Measurements from ENCODE around the gene DEFB110. TPM values are rescaled to one million over a fixed set of nuclear protein-coding genes. Genes with fewer than 3 reads are reported as not detected.
A peak's percentile ranks its signal among the peaks of the same experiment; 100 is the strongest.

Gene DEFB110
- not detected for total RNA-seq
- polyA plus RNA-seq, result not detected
- long read RNA-seq, donor 1, result 0 reads
- long read RNA-seq, donor 2, result 0 reads
- long read RNA-seq, donor 3, result 0 reads
- long read RNA-seq, donor 4, result 0 reads
- long read RNA-seq, donor 5, result 0 reads
- long read RNA-seq, donor 6, result 0 reads
- long read RNA-seq, donor 7, result 0 reads
- long read RNA-seq, donor 8, result 0 reads
- long read RNA-seq, donor 9, result 0 reads
- long read RNA-seq, donor 10, result 0 reads

DNA sequence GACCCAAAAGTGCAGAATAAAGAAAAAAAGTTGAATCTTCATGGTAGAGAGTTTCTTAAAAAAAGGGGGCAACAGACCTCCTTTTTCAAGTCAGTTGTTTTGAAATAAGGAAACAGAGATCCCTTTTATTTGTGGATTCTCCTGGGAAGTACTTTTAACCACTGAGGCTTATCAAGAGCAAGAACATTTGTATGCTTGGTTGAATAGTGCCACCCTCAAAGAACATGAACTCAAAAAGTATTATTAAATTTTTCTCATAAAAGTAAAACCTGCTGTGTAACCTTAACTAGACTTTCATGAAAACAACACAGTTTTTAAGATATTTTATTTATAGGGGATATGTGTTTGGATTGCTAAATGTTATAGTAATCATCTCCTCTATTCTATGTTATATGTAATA lies at the start of gene DEFB110:
Gene DEFB110 (minus strand): TSS at position 101 of the 400 bp plus-strand sequence. CDS start 59 bp downstream, at position 42.
- Histone ChIP-seq H3K4me3 (no peak within 1 kb of the TSS), H3K4me1 (replicated peaks in 1 of 2) (no peaks in the 10 kb centered on the region), H3K9me3 (replicated peaks in 1 of 3) (no peaks in the 10 kb centered on the region), H3K36me3 (replicated peaks in 1 of 2) (no peaks in the 10 kb centered on the region), H3K27ac (no peak within 1 kb of the TSS), H3K27me3 (no peaks in the 10 kb centered on the region)
- intact Hi-C loops (cut with DNase I), result no loop called here
- TF ChIP-seq, protein P1, sequence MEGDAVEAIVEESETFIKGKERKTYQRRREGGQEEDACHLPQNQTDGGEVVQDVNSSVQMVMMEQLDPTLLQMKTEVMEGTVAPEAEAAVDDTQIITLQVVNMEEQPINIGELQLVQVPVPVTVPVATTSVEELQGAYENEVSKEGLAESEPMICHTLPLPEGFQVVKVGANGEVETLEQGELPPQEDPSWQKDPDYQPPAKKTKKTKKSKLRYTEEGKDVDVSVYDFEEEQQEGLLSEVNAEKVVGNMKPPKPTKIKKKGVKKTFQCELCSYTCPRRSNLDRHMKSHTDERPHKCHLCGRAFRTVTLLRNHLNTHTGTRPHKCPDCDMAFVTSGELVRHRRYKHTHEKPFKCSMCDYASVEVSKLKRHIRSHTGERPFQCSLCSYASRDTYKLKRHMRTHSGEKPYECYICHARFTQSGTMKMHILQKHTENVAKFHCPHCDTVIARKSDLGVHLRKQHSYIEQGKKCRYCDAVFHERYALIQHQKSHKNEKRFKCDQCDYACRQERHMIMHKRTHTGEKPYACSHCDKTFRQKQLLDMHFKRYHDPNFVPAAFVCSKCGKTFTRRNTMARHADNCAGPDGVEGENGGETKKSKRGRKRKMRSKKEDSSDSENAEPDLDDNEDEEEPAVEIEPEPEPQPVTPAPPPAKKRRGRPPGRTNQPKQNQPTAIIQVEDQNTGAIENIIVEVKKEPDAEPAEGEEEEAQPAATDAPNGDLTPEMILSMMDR (IDR thresholded peaks at IDR 0.05), result no peak
- TF ChIP-seq POLR2A (IDR thresholded peaks at IDR 0.05), result no peak
- DNase-seq, result no peak

DNA sequence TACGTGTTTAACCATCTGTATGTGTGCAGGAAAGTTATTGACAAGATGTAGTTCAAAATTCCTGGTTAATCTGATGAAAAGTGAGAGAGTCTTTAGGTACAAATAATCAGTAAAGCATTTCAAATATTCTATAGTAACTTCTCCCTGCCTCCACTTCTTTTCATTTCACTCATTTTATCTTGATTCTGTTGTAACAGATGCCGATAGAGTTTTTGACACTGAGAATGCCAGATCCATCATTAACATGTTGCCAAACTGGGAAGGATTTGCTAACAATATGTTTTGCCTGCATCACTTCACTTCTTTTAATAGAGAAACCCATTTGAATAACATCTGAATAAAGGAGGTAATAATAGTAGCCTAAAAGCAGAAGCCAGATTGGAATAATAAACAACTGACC lies 48.3 kb upstream of the DEFB110 start:
- H3K36me3 ChIP-seq (replicated peaks in 1 of 2), result no peaks in the 10 kb centered on the region
- no peaks in the 10 kb centered on the region for H3K9me3 ChIP-seq (replicated peaks in 1 of 3)
- DNase-seq, result no peak
- H3K27me3 ChIP-seq, result no peaks in the 10 kb centered on the region
- no peak overlapping the region for H3K4me3 ChIP-seq
- H3K27ac ChIP-seq, result no peak overlapping the region
- no peaks in the 10 kb centered on the region for H3K4me1 ChIP-seq (replicated peaks in 1 of 2)
- intact Hi-C loops (cut with DNase I), result no loop called here
- TF ChIP-seq POLR2A (IDR thresholded peaks at IDR 0.05), result no peak
- TF ChIP-seq, protein P1 (IDR thresholded peaks at IDR 0.05), result no peak
- WGBS, 4 donors, result 84 to 94% (median 87%) methylated on average over 2 of the region's 2 CpGs

DNA sequence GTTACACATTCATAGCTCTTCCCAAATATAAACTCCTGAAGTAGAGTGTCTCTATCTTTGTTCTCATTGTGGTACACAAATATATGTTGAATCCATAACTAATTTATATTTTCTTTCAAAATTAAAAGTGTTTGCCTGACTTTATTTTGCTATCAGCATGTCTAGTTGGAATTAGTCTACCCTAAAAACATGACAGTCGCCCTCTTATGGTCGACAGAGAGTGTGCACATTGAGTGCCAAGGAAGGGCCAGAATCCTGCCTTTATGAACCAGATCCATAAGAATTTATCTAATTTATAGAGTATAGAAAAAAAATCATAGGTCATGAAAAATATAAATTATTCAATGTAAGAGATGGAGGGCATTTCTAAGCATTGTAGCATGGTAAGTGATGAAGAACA lies 40.3 kb upstream of the DEFB110 start:
- TF ChIP-seq, protein P1 (IDR thresholded peaks at IDR 0.05), result no peak
- no peak for TF ChIP-seq POLR2A (IDR thresholded peaks at IDR 0.05)

DNA sequence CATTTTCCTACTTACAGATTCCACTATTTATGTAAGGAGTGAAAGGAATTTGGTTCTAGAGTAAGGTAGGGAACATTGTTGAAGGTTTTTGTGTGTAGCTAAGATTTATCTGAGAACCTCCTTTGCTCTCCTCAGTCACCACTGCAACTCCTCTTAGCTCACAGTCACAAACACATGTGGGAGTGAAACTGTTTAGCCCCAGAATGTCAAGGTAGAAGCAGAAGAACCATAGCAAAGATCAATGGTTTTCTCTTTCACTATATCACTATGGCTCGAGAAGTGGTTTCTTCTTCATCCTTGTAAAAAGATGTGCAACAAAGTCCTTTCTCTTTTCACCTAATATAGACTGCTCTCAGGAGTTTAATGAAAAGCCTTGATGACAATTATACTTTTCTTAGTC lies 34.4 kb upstream of the DEFB110 start:
- TF ChIP-seq, protein P1 (IDR thresholded peaks at IDR 0.05), result no peak
- no peak for TF ChIP-seq POLR2A (IDR thresholded peaks at IDR 0.05)
- 69 to 85% (median 81%) methylated on average over 1 of the region's 1 CpG for WGBS, 4 donors
- intact Hi-C loops (cut with DNase I), result no loop called here
- H3K27me3 ChIP-seq, result no peaks in the 10 kb centered on the region
- no peak for DNase-seq
- H3K4me3 ChIP-seq, result no peak overlapping the region
- peak overlapping the region in 2 of 5 donors; percentile 17 to 55 for H3K27ac ChIP-seq
- H3K9me3 ChIP-seq (replicated peaks in 1 of 3), result no peaks in the 10 kb centered on the region
- no peaks in the 10 kb centered on the region for H3K36me3 ChIP-seq (replicated peaks in 1 of 2)
- H3K4me1 ChIP-seq (replicated peaks in 1 of 2), result peaks cover 6 to 11% of the 10 kb centered on the region in 2 donors

More for the DNA sequence above, 40.3 kb upstream of the DEFB110 start:
- no peaks in the 10 kb centered on the region for H3K36me3 ChIP-seq (replicated peaks in 1 of 2)
- H3K27me3 ChIP-seq, result no peaks in the 10 kb centered on the region
- no peaks in the 10 kb centered on the region for H3K4me1 ChIP-seq (replicated peaks in 1 of 2)
- DNase-seq, result no peak
- 26 to 37% (median 30%) methylated on average over 2 of the region's 2 CpGs for WGBS, 4 donors
- no peak overlapping the region for H3K4me3 ChIP-seq
- no peaks in the 10 kb centered on the region for H3K9me3 ChIP-seq (replicated peaks in 1 of 3)
- no peak overlapping the region for H3K27ac ChIP-seq
- intact Hi-C loops (cut with DNase I), result no loop called here

All from adrenal gland (tissue), 19 donors.